GM21367 (cell line): ENCODE results near the gene ZNF407.

Source experiments
- ATAC-seq: cut with Tn5 transposase; IDR thresholded peaks from one replicate; pipeline ENCODE4 v1.9.1; 2021; ENCODE audit not compliant: unreplicated experiment

Gene ZNF407

DNA sequence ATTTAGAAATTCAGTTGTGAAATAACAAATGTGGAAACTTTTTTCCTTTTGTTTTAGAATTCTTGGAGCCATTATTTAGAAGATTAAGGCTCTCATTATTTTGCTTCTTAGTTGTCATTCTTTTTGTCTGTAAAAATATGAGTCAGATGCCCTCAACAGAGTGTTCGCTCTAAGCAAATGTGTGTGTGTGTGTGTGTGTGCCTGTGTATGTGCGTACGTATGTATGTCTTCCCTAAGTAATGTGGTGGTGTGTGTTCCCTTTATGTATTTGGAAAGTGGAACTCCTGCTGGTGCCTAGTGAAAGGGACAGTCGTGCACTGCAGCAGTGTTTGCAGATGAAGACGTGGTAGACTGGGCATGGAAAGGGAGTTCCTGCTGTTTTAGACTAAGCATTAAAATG is 27.5 kb downstream of the ZNF407 start:
- ATAC-seq: no peak

DNA sequence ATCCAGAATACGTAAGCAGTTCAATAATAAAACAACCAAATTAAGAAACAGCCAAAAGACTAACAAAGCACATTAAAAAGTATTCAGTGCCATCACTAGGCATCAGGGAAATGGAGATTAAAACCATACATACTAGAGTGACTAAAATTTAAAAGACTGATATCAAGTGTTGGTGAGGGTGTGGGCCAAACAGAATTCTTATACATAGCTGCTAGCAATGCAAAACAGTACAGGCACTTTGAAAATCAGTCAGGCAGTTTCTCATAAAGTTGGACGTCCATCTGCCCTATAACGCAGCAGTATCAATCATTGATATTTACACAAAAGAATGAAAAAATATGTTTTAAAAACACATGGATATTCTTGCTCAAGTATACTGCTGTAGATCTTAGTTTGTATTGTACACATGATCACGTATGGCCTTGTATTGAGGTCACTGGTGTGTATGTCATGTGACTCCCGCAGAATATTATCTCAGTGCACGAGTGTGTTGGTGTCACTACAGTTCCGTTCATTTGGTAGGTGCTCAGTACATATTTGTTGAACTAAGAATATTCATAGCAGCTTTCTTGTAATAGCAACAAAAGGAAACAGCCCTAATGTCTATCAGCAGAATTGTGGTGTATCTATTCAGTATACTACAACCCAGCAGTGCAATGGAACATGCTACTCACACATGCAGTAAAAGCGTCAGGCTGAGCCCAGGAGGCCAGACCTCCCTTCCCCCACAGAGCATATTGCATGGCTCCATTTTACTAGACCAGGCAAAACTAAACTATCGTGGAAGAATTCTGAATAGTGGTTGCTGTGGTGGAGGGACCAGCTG is 28.6 kb downstream of the ZNF407 start:
- no peak for ATAC-seq

DNA sequence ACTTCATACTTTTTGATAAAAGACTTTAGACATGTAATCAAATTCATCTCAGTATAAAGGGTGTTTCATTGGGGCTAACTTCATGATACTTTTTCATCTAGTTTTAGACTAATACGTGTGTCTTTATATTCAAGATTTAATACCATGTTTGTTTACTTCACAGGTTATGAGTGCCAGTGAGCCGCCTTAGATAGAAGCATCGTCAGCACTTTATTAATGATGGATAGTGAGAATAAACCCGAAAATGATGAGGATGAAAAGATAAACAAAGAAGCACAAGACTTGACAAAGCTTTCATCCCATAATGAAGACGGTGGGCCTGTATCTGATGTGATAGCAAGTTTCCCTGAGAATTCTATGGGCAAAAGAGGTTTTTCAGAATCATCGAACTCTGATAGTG is 33.1 kb downstream of the ZNF407 start:
- ATAC-seq: no peak

DNA sequence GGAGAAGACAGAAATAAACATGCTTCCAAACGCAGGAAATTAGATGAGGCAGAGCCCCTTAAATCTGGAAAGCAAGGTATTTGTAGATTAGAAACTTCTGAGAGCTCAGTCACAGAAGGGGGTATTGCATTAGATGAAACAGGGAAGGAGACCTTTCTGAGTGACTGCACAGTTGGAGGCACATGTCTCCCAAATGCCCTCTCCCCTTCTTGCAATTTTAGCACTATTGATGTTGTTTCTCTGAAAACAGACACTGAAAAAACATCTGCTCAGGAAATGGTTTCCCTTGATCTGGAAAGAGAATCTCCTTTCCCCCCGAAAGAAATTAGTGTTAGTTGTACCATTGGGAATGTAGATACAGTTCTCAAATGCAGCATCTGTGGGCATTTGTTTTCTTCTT is 33.5 kb downstream of the ZNF407 start:
- ATAC-seq: no peak

DNA sequence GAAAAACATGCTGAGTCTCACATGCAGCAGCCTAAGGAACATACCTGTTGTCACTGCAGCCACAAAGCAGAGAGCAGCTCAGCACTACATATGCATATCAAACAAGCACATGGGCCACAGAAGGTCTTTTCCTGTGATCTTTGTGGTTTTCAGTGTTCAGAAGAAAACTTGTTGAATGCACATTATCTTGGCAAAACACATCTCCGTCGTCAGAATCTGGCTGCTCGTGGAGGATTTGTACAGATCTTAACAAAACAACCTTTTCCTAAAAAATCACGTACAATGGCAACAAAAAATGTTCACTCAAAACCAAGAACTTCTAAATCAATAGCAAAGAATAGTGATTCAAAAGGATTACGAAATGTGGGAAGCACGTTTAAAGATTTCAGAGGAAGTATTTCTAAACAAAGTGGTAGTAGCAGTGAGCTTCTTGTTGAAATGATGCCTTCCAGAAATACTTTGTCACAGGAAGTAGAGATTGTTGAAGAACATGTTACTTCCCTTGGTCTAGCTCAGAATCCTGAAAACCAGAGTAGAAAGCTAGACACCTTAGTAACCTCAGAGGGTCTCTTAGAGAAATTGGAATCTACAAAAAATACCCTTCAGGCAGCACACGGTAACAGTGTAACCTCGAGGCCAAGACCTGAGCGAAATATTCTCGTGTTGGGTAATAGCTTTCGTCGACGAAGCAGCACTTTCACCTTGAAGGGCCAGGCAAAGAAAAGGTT is 34.1 kb downstream of the ZNF407 start:
- no peak for ATAC-seq

DNA sequence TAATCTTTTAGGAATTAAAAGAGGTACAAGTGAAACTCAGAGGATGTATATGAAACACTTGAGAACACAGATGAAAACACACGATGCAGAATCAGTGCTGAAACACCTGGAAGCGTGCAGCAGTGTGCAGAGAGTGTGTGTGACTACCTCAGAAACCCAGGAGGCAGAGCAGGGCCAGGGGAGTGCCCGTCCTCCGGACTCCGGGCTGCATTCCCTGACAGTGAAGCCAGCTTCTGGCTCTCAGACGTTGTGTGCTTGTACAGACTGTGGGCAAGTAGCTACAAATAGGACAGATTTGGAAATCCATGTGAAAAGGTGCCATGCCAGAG is 34.6 kb downstream of the ZNF407 start:
- ATAC-seq: no peak

DNA sequence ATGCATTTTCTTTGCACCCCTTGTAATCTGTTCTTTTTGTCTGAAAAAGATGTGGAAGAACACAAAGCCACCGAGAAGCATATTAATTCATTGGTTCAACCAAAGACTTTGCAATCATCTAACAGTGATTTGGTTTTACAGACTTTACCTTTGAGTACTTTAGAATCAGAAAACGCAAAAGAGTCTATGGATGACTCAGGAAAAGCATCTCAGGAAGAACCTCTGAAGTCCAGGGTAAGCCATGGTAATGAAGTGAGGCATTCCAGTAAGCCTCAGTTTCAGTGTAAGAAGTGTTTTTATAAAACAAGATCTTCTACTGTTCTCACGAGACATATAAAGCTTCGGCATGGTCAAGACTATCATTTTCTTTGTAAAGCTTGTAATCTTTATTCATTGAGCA is 35.2 kb downstream of the ZNF407 start:
- no peak for ATAC-seq

DNA sequence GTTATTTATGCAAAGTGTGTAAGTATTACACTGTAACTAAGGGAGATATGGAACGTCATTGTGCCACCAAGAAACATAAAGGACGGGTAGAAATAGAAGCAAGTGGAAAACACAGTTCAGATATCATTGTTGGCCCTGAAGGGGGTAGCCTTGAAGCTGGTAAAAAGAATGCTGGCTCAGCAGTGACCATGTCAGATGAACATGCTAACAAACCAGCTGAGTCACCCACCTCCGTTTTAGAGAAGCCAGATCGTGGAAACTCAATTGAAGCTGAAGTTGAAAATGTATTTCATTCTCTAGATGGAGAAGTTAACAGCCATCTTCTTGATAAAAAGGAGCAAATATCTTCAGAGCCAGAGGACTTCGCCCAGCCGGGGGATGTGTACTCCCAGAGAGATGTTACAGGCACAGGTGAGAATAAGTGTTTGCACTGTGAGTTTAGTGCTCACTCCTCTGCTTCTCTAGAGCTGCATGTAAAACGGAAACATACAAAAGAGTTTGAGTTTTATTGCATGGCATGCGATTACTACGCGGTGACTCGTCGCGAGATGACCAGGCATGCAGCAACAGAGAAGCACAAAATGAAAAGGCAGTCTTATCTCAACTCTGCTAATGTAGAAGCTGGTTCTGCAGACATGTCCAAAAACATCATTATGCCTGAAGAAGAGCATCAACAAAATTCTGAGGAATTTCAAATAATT is 36.1 kb downstream of the ZNF407 start:
- ATAC-seq: no peak

DNA sequence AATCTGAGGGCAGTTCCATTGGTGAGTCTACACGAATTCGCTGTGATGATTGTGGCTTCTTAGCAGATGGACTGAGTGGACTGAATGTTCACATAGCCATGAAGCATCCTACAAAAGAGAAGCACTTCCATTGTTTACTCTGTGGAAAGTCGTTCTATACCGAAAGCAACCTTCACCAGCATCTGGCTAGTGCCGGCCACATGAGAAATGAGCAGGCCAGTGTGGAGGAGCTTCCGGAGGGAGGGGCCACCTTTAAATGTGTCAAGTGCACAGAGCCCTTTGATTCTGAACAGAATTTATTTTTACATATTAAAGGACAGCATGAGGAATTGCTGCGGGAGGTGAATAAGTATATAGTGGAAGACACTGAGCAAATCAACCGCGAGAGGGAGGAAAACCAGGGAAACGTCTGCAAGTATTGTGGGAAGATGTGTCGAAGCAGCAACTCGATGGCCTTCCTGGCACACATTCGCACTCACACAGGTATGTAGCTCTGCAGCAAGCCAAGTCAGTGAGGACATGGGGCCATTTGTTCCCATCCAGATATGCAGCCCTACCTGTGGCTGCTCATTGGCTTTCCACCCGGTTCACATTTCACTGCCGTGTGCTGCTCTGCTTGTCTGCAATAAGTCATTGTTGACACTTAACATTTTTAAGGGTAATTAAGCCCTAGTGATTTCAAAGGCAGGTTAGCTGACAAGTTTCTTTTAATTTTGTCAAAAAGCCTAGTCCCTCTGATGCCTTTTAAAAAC is 37.7 kb downstream of the ZNF407 start:
- ATAC-seq: no peak

DNA sequence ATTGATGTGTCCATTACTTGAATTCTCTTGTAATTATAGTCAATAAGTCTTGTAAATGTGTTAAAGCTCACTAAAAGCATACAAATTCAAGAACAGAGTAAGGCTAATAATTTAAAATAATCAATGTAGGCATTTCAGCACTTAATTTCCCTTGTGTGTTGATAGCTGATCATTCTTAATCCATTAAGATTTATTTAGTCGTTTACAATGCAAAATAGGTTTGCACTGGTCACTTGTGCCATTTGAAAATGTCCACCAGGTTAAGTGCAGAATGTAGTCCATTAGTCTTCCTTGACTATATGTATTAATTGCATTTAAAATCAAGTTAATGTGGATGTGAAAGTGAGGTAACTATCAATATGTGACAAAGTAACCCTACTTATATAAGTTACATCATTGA is 39.4 kb downstream of the ZNF407 start:
- ATAC-seq: no peak

DNA sequence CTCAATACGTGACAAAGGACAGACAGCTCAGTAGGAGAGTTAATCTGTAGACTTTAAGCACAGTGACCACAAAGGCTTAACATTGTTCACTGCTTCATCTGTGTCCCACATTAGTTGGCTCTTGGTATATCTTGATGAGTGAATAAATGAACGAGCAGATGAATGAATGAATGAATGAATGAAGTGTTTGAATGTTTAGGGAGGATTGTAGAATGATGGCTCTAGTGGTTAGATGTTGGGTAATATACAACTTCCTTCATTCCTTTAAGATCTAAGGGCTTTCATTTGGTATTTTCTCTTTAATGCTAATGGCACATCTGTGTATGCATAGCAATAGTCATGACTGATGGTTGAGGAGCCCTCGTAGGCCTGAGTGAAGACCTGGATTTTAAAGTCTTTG is 40.5 kb downstream of the ZNF407 start:
- ATAC-seq: no peak

DNA sequence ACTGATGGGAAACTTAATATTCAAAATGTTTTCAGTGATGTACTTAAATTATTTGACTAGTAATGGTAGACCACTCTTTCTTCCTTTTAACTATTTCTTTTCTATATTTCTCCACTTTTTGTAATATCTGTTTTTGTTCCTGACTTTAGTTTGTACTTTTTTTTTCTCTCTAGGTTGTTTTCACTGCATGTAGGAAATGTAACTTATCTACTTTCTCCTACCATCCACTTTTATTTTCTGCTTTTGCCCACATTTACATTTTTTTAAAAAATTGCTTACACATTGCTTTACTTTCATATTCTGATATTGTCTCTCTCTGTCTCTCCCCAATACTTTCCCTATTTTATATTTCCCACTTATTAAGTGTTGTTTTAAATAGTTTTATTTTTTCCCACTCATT is 47.0 kb downstream of the ZNF407 start:
- no peak for ATAC-seq

DNA sequence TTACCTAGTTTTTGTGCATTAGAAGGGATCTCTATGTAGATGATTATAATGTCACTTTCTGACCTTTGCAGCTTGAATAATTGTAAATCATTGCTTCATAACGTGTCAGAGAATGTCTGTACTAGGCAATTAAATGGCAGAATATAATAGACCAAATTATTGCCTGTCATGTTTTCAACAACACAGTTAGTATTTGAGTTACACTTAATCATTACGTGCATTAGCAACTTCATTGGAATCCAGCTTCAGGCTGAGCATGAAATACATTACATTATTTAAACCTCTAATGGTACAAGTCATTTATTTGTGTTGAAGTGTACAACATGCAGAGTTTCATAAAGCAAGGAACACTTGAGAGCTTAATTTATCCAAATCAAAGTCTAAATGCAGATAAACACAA is 48.0 kb downstream of the ZNF407 start:
- ATAC-seq: no peak

DNA sequence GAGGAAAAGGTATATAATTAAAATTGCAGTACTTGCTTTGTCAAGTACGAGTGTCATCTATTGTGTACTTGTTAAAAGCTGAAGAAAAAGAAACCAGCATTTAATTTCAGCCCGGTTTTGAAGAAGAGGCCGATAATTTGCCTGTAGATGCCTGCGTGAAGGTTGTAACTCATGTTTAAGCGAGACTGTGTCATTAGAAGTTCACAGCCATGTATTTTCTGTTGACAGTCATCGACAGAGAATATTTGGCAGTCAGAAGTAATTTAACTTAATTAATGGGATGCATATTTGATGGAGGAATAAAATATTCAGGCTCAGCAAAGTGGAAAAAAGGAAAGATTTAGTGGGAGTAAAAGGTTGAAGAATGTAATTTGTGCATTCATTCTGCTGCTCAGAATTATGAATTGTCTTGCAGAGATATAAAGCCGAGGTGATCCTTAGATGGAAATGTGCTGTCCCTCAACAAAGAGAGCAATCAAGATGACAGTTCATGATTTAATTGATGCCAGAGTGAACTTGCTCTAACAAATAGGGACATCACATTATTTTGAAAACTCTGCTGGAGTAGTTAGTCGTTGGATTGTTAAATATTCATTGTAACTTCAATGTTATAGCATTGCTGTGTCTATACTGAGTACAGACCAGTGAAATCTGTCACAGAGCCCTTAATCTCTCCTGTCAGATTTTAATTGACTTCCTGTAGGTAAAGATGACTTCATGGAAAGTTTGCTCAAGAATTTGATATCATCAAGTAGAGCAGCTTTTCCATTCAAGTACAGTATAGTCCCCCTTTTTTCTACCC is 53.9 kb downstream of the ZNF407 start:
- no peak for ATAC-seq

DNA sequence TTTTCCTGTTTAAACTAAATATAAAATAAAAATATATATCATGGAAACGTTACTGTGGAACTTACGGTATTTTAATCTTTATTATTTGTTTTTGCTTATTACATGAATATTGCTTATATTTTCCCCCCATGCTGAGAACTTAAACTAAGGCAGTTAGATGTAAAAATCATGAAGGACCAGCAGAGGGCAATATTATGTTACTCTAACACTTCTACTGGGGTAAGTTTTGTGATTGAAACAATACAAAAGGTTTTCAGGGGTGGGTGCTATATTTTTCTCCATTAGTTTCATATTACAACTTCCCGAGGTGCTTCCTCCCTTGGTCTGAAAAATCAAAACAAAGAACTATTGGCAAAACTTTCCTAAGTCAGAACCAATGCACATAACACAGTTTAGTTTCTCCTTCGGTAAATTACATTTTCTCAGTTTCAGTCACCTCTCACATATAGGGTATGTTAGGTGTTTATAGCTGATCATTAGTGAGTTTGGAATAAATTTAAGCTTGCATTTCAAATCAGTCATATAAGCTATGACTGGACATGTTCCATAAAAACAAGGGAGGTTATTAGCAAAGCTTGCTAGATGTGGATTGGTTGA is 54.8 kb downstream of the ZNF407 start:
- ATAC-seq: no peak

DNA sequence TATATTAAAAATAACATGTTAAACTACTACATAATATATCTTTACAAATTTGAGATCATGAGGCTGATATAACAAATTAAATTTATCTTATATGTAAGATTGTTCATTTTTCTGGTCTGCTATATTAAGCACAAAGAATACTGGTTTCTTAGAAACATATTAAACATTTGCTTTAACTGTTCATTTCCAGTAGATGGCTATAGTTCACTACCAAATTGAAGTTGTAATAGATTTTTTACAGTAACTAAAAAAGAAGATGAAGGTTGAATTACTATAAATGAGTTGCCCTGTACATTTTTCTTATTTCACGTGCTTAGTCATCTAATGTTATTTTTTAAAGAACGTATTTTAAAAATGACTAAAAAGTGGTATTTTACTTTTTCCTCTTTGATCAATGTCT is 57.0 kb downstream of the ZNF407 start:
- ATAC-seq: no peak

DNA sequence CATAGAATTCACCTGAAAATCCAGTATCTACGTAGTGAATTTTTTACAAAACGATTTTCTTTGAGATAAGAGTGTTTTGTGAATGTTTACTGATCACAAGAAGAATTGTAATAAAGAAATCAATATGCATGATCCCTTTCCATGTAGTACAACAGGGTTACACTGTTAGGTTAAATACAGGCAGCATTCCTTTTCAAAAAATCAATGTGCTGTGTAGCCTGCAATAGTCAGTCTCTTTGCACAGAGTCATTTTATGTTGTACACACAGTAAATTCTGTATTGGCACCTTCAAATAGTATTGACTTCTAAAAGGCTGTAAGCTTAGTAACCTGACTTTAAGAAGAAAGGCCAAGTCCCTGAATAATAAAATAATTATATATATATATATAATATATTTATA is 63.3 kb downstream of the ZNF407 start:
- no peak for ATAC-seq

DNA sequence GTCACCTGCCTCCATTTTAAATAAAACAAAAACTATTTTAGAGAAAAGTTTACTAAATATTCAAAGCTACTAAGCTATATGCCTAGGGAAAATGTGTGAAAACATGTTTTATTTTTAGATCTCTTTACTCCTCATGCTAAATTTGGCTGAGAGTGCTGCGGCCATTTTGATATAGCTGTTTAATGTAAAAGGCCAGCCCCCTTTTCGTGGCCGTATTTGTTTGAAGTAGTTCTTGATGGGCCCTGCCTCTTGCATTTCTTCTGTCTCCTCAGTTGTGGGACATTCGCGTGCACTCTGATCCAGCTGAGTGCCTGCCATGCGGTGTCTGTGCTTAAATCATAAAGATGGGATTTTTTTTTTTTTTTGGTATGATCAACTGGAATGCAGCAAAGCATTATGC is 64.0 kb downstream of the ZNF407 start:
- no peak for ATAC-seq

DNA sequence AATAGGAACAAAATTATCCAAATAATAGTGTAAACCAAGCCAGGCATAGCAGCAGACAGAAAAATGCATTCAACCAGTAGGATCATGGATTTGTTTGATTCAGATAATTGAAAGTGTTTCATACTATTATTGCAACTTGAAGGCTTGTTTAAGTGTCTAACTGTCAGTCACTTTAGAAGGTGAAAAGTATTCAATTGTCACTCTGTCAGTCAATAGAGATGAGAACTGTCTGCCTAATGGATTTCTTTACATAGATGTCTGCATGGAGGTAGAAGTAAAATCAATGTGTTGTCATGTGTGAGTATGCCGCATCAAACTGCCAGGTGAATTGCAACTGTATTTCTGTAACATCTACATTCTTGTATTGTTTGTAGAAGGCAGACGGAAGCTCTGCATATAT is 65.0 kb downstream of the ZNF407 start:
- no peak for ATAC-seq

DNA sequence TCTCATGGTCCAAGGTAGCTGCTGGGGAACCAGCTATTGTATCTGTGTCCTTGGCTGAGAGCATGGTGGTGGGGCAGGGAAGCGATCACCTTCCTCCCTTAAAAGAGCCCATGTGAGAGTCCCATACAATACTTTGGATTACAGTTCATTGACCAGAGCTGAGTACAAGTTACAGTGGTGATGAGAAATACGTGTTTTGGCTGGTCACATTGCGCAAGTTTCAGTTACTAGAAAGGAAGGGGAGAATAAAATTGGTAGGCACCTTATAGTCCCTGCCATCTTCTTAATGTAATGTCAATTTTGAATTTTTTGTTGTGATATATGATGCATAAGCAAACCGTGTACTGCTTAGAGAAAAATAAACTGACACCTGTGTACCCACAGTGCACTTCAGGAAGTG is 67.7 kb downstream of the ZNF407 start:
- no peak for ATAC-seq
